ENCODE results near the gene GPR78.

Gene GPR78

GRCh38 chr4:8564595-8564994 is 15.6 kb upstream of the GPR78 start:
- no peak for ATAC-seq
- no peak for TF ChIP-seq PATZ1 (CRISPR knock-in tag; IDR thresholded peaks at IDR 0.05; ENCODE audit: borderline replicate concordance)
- no peak for TF ChIP-seq PPARA (CRISPR knock-in tag; IDR thresholded peaks at IDR 0.05; ENCODE audit: borderline replicate concordance)
- TF ChIP-seq TCF4 (CRISPR knock-in tag; IDR thresholded peaks at IDR 0.05; ENCODE audit: borderline replicate concordance): no peak
- no peak for TF ChIP-seq ZC3H10 (CRISPR knock-in tag; IDR thresholded peaks at IDR 0.05)
- no peak for TF ChIP-seq ESRRG (CRISPR knock-in tag; IDR thresholded peaks at IDR 0.05)
- TF ChIP-seq TOX (CRISPR knock-in tag; IDR thresholded peaks at IDR 0.05; ENCODE audit: borderline replicate concordance): no peak
- no peak for TF ChIP-seq RARB (CRISPR knock-in tag; IDR thresholded peaks at IDR 0.05)
- TF ChIP-seq CSRNP3 (CRISPR knock-in tag; IDR thresholded peaks at IDR 0.05): no peak
- no peak for TF ChIP-seq GLIS3 (CRISPR knock-in tag; IDR thresholded peaks at IDR 0.05)
- TF ChIP-seq POU6F1 (CRISPR knock-in tag; IDR thresholded peaks at IDR 0.05; ENCODE audit: borderline replicate concordance, low read depth): no peak

GRCh38 chr4:8568068-8568668 is 12.0 kb upstream of the GPR78 start:
- TF ChIP-seq OSR1 (CRISPR knock-in tag; IDR thresholded peaks at IDR 0.05) (no peak), PATZ1 (CRISPR knock-in tag; IDR thresholded peaks at IDR 0.05; ENCODE audit: borderline replicate concordance) (no peak), BACH2 (CRISPR knock-in tag; IDR thresholded peaks at IDR 0.05; ENCODE audit: borderline replicate concordance) (no peak), ESRRG (CRISPR knock-in tag; IDR thresholded peaks at IDR 0.05) (no peak), TOX (CRISPR knock-in tag; IDR thresholded peaks at IDR 0.05; ENCODE audit: borderline replicate concordance) (no peak), POU6F1 (CRISPR knock-in tag; IDR thresholded peaks at IDR 0.05; ENCODE audit: borderline replicate concordance, low read depth) (no peak), RARB (CRISPR knock-in tag; IDR thresholded peaks at IDR 0.05) (no peak), GLIS3 (CRISPR knock-in tag; IDR thresholded peaks at IDR 0.05) (no peak)
- ATAC-seq: no peak

- TF ChIP-seq POU6F1 (CRISPR knock-in tag; IDR thresholded peaks at IDR 0.05; ENCODE audit: borderline replicate concordance, low read depth) (no peak), ZNF70 (CRISPR knock-in tag; IDR thresholded peaks at IDR 0.05) (no peak)
- no peak for ATAC-seq
Measured at GRCh38 chr4:8570201-8570600, 10.0 kb upstream of the GPR78 start.

- no peak for ATAC-seq
- no peak for TF ChIP-seq ZC3H10 (CRISPR knock-in tag; IDR thresholded peaks at IDR 0.05)
- TF ChIP-seq ZNF70 (CRISPR knock-in tag; IDR thresholded peaks at IDR 0.05): no peak
- no peak for TF ChIP-seq BACH2 (CRISPR knock-in tag; IDR thresholded peaks at IDR 0.05; ENCODE audit: borderline replicate concordance)
- TF ChIP-seq TCF4 (CRISPR knock-in tag; IDR thresholded peaks at IDR 0.05; ENCODE audit: borderline replicate concordance): no peak
- no peak for TF ChIP-seq ZFP3 (CRISPR knock-in tag; IDR thresholded peaks at IDR 0.05)
- TF ChIP-seq ZFP30 (CRISPR knock-in tag; IDR thresholded peaks at IDR 0.05): no peak
- TF ChIP-seq CSDC2 (CRISPR knock-in tag; IDR thresholded peaks at IDR 0.05): no peak
- no peak for TF ChIP-seq RARB (CRISPR knock-in tag; IDR thresholded peaks at IDR 0.05)
- TF ChIP-seq TOX (CRISPR knock-in tag; IDR thresholded peaks at IDR 0.05; ENCODE audit: borderline replicate concordance): no peak
- TF ChIP-seq GLIS3 (CRISPR knock-in tag; IDR thresholded peaks at IDR 0.05): no peak
- no peak for TF ChIP-seq ARNTL (CRISPR knock-in tag; IDR thresholded peaks at IDR 0.05; ENCODE audit: borderline replicate concordance, low read depth)
- no peak for TF ChIP-seq SNAI2 (CRISPR knock-in tag; IDR thresholded peaks at IDR 0.05)
- no peak for TF ChIP-seq ISL1 (CRISPR knock-in tag; IDR thresholded peaks at IDR 0.05)
- no peak for TF ChIP-seq CSRNP3 (CRISPR knock-in tag; IDR thresholded peaks at IDR 0.05)
- TF ChIP-seq ZNF8 (CRISPR knock-in tag; IDR thresholded peaks at IDR 0.05): no peak
- TF ChIP-seq OSR1 (CRISPR knock-in tag; IDR thresholded peaks at IDR 0.05): no peak
Measured at GRCh38 chr4:8571702-8572685, 8.2 kb upstream of the GPR78 start.
